A673 (cell line): ENCODE measurements around the gene MACROD1. TPM values are rescaled to one million over a fixed set of nuclear protein-coding genes. Genes with fewer than 3 reads are reported as not detected.

Experiments used
- BruUV-seq: library from RNA; stranded (reverse); fragments of 400-500 nt; replicated peaks from 2 replicates; lab custom pipeline; 2021; lab: Mats Ljungman, UMichigan
- CTCF ChIA-PET: fragments of 300-600 bp; sonication (Branson Sonifier 250); formaldehyde crosslinking; loops from one replicate; lab custom pipeline; 2022; ENCODE audit warnings: antibody characterized with exemption; lab: Charles Lee
- POLR2A ChIA-PET: fragments of 300-600 bp; sonication (Branson Sonifier 250); formaldehyde crosslinking; loops from one replicate; lab custom pipeline; 2022; ENCODE audit warnings: antibody characterized with exemption; ENCODE audit not compliant: low non-redundant PET; lab: Charles Lee
- DNase-seq: peaks from one replicate; pipeline ENCODE4 v3.0.0-alpha.2; 2015; ENCODE audit warnings: low spot score
- H3K27ac ChIP-seq: fragments of 200-600 bp; sonication (generic); 2 replicates; pipeline ENCODE4 v1.5.1; 2016; ENCODE audit warnings: mixed run types, low read depth, mild to moderate bottlenecking, mixed read lengths, antibody characterized with exemption, low read length; ENCODE audit not compliant: poor library complexity, severe bottlenecking
- H3K27me3 ChIP-seq: fragments of 200-600 bp; sonication (generic); replicated peaks from 2 replicates; pipeline ENCODE4 v1.6.1; 2017; ENCODE audit warnings: mixed run types, low read depth, mild to moderate bottlenecking, mixed read lengths, antibody characterized with exemption, low read length; ENCODE audit not compliant: insufficient read depth, poor library complexity
- H3K36me3 ChIP-seq: fragments of 200-600 bp; sonication (generic); 2 replicates; pipeline ENCODE4 v1.6.1; 2016; ENCODE audit warnings: mixed run types, mild to moderate bottlenecking, mixed read lengths, antibody characterized with exemption, low read length; ENCODE audit not compliant: insufficient read depth, poor library complexity, severe bottlenecking
- H3K4me1 ChIP-seq: fragments of 200-600 bp; sonication (generic); 2 replicates; pipeline ENCODE4 v1.6.1; 2017; ENCODE audit warnings: mixed run types, mild to moderate bottlenecking, mixed read lengths, antibody characterized with exemption, low read length; ENCODE audit not compliant: insufficient read depth, poor library complexity, severe bottlenecking
- H3K4me3 ChIP-seq: fragments of 200-600 bp; sonication (generic); 2 replicates; pipeline ENCODE4 v1.5.1; 2016; ENCODE audit warnings: low read depth, mixed run types, mild to moderate bottlenecking, mixed read lengths, low read length; ENCODE audit not compliant: poor library complexity, severe bottlenecking
- H3K9me3 ChIP-seq: fragments of 200-600 bp; sonication (generic); 2 replicates; pipeline ENCODE4 v1.6.1; 2016; ENCODE audit warnings: mixed run types, low read depth, mild to moderate bottlenecking, mixed read lengths, antibody characterized with exemption, low read length; ENCODE audit not compliant: poor library complexity, severe bottlenecking
- CTCF ChIP-seq: fragments of 300-800, 200-600 bp; sonication (generic); conservative IDR thresholded peaks from 2 replicates; pipeline ENCODE4 v1.5.1; 2017; ENCODE audit warnings: low read depth, mild to moderate bottlenecking, antibody characterized with exemption, low read length, moderate library complexity, mixed read lengths
- EZH2 ChIP-seq: fragments of 200-600 bp; sonication (generic); IDR thresholded peaks from 2 replicates; pipeline ENCODE4 v1.6.1; 2017; ENCODE audit warnings: borderline replicate concordance, low read depth, mild to moderate bottlenecking, mixed read lengths, antibody characterized with exemption, low read length; ENCODE audit not compliant: poor library complexity, severe bottlenecking
- intact Hi-C: fragments of 100-400 bp; cut with micrococcal nuclease; formaldehyde crosslinking; loops from one replicate; pipeline ENCODE4 v1.10.0; 2022; ENCODE audit not compliant: unreplicated experiment
- total RNA-seq: library from RNA; stranded (reverse); gene quantifications from 2 replicates; pipeline ENCODE4 v1.2.3, GENCODE V29; 2021

MACROD1 gene
- total RNA-seq, 1 experiment from 2014 or later, result 28.7 TPM

- no TSS peak for BruUV-seq
- ChIA-PET CTCF (no interaction called here), POLR2A (no interaction called here)
- H3K4me3 ChIP-seq, result no peak overlapping the region
- intact Hi-C loops, result no loop called here
- no peaks in the 10 kb centered on the region for H3K9me3 ChIP-seq
- DNase-seq, result no peak
- no peak for TF ChIP-seq CTCF
- TF ChIP-seq EZH2, result no peak
- H3K27ac ChIP-seq, result no peak overlapping the region
- H3K4me1 ChIP-seq, result peaks cover 32% of the 10 kb centered on the region
- H3K27me3 ChIP-seq, result no peaks in the 10 kb centered on the region
- H3K36me3 ChIP-seq, result no peaks in the 10 kb centered on the region
These were observed 106.4 kb downstream of the MACROD1 start for GRCh38 chr11:64059339-64060140.

GRCh38 chr11:64058494-64058893, 107.4 kb downstream of the MACROD1 start:
- ChIA-PET CTCF (no interaction called here), POLR2A (no interaction called here)
- DNase-seq, result no peak
- Histone ChIP-seq H3K4me1 (peaks cover 32% of the 10 kb centered on the region), H3K27me3 (no peaks in the 10 kb centered on the region), H3K9me3 (no peaks in the 10 kb centered on the region), H3K4me3 (no peak overlapping the region), H3K36me3 (no peaks in the 10 kb centered on the region), H3K27ac (no peak overlapping the region)
- intact Hi-C loops, result no loop called here
- no peak for TF ChIP-seq EZH2
- TF ChIP-seq CTCF, result no peak
- no TSS peak for BruUV-seq

- H3K27ac ChIP-seq, result no peak overlapping the region
- DNase-seq, result no peak
- H3K4me3 ChIP-seq, result no peak overlapping the region
- no peak for TF ChIP-seq CTCF
- TF ChIP-seq EZH2, result no peak
- ChIA-PET POLR2A (no interaction called here), CTCF (no interaction called here)
- no peaks in the 10 kb centered on the region for H3K36me3 ChIP-seq
- H3K9me3 ChIP-seq, result no peaks in the 10 kb centered on the region
- intact Hi-C loops, result no loop called here
- no peaks in the 10 kb centered on the region for H3K27me3 ChIP-seq
- BruUV-seq, result no TSS peak
- peaks cover 32% of the 10 kb centered on the region for H3K4me1 ChIP-seq
These were observed 108.0 kb downstream of the MACROD1 start for GRCh38 chr11:64057890-64058289.
